Mucosa of rectum (tissue), 2 donors: Measurements from ENCODE around the gene ARSI.

ENCODE experiments used
- H3K27ac ChIP-seq, 2 donors: one replicate each; pipeline ENCODE4 v1.7.0; 2013; ENCODE audit warnings: inconsistent platforms in 2 of 2, low read depth in 2 of 2, low read length in 2 of 2
- H3K27me3 ChIP-seq, 2 donors: one replicate each; pipeline ENCODE4 v1.7.0; 2013; ENCODE audit warnings: low read length in 2 of 2; ENCODE audit not compliant: control insufficient read depth in 2 of 2, insufficient read depth in 2 of 2
- H3K36me3 ChIP-seq, 2 donors: one replicate each; pipeline ENCODE4 v1.7.0; 2013; ENCODE audit warnings: low read length in 2 of 2; ENCODE audit not compliant: control insufficient read depth in 2 of 2, insufficient read depth in 2 of 2
- H3K4me1 ChIP-seq, 2 donors: one replicate each; pipeline ENCODE4 v1.7.0; 2013; ENCODE audit warnings: low read length in 2 of 2, mild to moderate bottlenecking in 1 of 2; ENCODE audit not compliant: control insufficient read depth in 2 of 2, insufficient read depth in 2 of 2
- H3K4me3 ChIP-seq, 2 donors: one replicate each; pipeline ENCODE4 v1.7.0; 2013; ENCODE audit warnings: low read length in 2 of 2
- H3K9ac ChIP-seq, 2 donors: one replicate each; pipeline ENCODE4 v1.7.0; 2013; ENCODE audit warnings: low read length in 2 of 2, low read depth in 1 of 2, mild to moderate bottlenecking in 1 of 2
- H3K9me3 ChIP-seq, 2 donors: one replicate each; pipeline ENCODE4 v1.7.0; 2013; ENCODE audit warnings: low read length in 2 of 2; ENCODE audit not compliant: control insufficient read depth in 2 of 2
- donor health status: healthy.
- donor health status: Normal muscosa, but diverticular disease.

ARSI gene

DNA sequence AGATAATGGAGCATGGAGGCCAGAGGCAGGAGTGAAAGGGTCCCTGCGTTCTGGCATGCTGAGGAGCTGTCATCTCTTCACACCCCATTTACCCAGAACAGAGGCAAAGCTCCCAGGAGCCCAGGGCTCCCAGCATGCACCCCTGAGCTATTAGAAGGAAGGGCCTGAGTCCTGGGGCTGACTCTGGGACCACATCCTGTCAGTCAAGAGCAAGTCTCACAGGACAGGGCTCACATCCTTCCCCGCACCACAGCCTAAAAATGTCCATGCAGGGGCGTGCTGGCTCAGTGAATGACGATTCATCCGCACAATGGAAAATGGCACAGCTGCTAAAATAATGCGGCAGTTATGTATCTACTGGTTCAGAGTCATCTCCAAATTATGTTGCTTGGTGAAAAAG is 44.6 kb downstream of the ARSI start:
- Histone ChIP-seq H3K4me1 (no peaks in the 10 kb centered on the region), H3K4me3 (no peak overlapping the region), H3K9me3 (no peaks in the 10 kb centered on the region), H3K9ac (no peak overlapping the region), H3K27me3 (no peaks in the 10 kb centered on the region), H3K27ac (no peak overlapping the region), H3K36me3 (no peaks in the 10 kb centered on the region)

DNA sequence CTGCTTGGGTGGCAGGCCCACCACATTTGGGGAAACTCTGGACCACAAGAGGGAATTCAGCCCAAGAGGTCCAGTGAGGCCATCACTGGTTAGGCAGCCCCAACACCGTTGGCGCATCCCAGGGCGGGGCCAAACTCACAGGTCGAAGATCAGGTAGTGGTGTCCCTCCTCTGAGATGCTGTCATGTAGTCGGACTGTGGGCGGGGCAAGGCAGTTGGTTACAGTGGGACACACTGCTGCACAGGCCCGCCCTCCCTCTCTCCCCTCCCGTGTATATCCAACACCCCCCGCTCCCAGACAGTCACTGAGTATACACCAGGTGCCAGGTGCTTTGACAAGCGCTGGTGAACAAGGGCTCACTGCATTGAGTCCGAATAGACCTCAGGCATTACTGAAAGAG is 45.3 kb downstream of the ARSI start:
- no peaks in the 10 kb centered on the region for H3K9me3 ChIP-seq
- H3K4me3 ChIP-seq: no peak overlapping the region
- H3K27me3 ChIP-seq: no peaks in the 10 kb centered on the region
- no peak overlapping the region for H3K9ac ChIP-seq
- no peak overlapping the region for H3K27ac ChIP-seq
- no peaks in the 10 kb centered on the region for H3K4me1 ChIP-seq
- no peaks in the 10 kb centered on the region for H3K36me3 ChIP-seq

DNA sequence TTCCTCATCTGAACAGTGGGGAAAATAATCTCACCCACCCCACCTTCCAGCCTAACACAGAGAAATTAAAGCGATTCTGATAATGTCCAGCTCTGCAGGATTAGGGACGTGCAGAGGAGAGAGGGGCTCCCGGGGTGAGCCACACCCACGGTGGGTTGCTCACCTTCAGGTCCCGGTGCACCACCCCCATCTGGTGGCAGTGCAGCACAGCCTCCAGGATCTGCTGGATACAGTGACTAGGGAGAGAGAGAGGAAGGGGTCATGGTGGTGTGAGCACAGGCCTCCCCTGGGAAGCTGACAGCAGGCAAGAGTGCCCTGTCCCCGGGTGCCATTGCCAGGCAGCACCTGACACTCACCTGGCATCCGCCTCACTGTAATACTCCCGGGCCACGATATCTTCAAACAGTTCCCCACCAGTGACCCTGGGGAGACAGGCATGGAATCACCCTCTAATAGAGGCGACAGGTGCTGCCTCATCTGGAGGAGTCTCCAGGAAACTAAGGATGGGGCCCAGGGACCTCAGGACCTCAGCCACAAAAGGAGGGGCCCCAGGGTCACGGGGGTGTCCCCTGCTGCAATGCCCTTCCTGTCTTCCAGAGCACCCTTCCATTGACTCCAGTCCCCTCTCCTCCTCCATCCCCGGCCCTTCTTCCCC is 46.2 kb downstream of the ARSI start:
- no peak overlapping the region for H3K9ac ChIP-seq
- no peaks in the 10 kb centered on the region for H3K9me3 ChIP-seq
- no peak overlapping the region for H3K27ac ChIP-seq
- H3K4me1 ChIP-seq: no peaks in the 10 kb centered on the region
- no peaks in the 10 kb centered on the region for H3K36me3 ChIP-seq
- no peaks in the 10 kb centered on the region for H3K27me3 ChIP-seq
- H3K4me3 ChIP-seq: no peak overlapping the region

DNA sequence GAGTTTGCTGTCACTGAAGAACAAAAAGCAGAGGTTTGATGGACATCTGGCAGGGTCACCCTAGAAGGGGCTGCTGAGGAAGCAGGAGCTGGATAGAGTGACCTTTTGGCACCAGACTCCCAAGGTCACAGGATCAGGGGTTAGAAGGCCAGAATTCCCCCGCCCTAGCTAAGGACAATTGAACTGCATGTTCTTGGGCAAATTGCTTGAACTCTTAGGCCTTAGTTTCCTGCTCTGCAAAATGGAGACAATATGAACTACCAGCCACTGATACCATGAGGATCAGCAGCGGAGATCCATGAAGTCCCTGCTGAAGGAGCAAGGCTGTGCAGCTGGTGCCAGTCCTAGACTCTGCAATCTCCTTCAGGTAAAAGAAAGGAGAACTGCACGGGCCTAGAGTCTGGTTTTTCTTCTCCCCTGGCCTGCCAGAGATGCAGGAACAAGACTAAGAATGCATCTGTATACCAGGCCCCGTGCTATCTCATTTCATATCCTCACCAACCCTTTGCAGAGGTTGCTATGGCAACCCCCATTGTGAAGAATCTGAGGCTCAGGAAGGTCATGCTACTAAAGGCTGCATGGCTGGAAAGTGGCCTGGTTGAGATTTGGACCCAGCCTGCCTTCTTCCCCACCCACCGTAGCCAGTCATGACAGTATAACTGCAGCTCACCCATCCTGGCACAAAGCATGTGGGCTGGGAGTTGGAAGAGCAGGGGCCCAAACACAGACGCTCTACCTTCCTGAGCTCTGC is 46.9 kb downstream of the ARSI start:
- Histone ChIP-seq H3K36me3 (no peaks in the 10 kb centered on the region), H3K9me3 (no peaks in the 10 kb centered on the region), H3K4me1 (no peaks in the 10 kb centered on the region), H3K4me3 (no peak overlapping the region), H3K27ac (no peak overlapping the region), H3K27me3 (no peaks in the 10 kb centered on the region), H3K9ac (no peak overlapping the region)

DNA sequence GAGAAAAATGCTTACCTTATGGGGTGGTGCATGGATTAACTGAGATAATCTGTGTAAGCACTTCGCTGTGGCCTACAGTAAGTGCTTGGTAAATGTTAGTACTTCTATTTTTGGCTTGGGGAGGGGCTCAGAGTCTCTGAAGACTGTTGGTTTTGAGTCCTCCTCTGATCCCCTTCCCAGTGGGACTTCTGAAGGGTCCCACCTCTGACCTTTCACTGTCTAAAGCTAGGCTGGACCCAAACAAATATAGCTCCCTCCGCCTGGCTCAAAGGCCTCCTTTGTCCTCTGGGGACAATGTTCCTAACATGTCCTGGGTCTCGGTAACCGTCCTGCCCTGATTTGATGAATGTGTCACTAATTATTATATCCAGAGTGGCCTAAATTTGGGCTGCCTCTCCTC is 47.9 kb downstream of the ARSI start:
- H3K4me3 ChIP-seq: no peak overlapping the region
- no peak overlapping the region for H3K27ac ChIP-seq
- no peak overlapping the region for H3K9ac ChIP-seq

GRCh38 chr5:150254363-150254762 is 48.3 kb downstream of the ARSI start:
- Histone ChIP-seq H3K9ac (no peak overlapping the region), H3K27me3 (no peaks in the 10 kb centered on the region), H3K27ac (no peak overlapping the region), H3K4me1 (no peaks in the 10 kb centered on the region), H3K9me3 (no peaks in the 10 kb centered on the region), H3K36me3 (no peaks in the 10 kb centered on the region), H3K4me3 (no peak overlapping the region)

More for the DNA sequence above, 47.9 kb downstream of the ARSI start:
- Histone ChIP-seq H3K9me3 (no peaks in the 10 kb centered on the region), H3K27me3 (no peaks in the 10 kb centered on the region), H3K4me1 (no peaks in the 10 kb centered on the region), H3K36me3 (no peaks in the 10 kb centered on the region)

DNA sequence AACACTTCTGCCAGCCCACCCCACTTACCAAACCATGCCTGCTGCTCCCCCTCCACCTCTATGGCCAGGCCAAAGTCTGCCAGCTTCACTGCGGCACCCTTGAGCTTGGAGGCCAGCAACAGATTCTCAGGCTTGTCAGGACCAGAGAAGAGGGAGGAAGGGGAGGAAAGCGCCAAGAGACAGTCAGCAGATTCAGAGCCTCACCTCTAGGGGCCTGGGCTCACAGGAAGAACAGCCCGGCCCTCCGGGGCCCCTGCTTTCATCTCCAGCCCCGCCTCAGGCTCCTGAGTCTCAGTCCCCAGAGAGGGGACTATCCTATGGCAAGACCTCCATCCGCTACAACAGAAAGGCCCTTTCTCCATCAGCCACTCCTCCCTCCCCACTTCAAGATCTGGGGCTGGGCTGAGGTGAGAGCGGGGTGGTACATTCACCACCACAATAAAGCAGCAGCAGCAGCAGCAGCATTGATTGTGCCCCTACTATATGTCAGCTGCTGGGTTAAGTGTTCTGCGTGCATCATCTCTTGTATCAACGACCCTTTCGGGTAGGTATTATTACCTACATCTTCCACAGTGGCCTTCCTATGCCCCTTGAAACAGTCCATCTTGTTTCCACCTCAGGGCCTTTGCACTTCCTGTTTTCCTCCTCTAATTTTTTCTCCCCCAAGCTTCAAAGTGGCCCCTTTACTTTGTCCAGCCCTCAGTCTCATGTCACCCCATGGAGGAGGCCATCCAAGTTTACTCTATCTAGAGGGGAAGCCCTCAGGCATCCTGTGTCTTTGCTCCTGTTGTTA is 49.1 kb downstream of the ARSI start:
- Histone ChIP-seq H3K27me3 (no peaks in the 10 kb centered on the region), H3K4me1 (no peaks in the 10 kb centered on the region), H3K9ac (no peak overlapping the region), H3K9me3 (no peaks in the 10 kb centered on the region), H3K27ac (no peak overlapping the region), H3K4me3 (no peak overlapping the region), H3K36me3 (no peaks in the 10 kb centered on the region)

- Histone ChIP-seq H3K9ac (no peak overlapping the region), H3K4me1 (no peaks in the 10 kb centered on the region), H3K27ac (no peak overlapping the region), H3K36me3 (no peaks in the 10 kb centered on the region), H3K27me3 (no peaks in the 10 kb centered on the region), H3K4me3 (no peak overlapping the region), H3K9me3 (no peaks in the 10 kb centered on the region)
These were observed 50.2 kb downstream of the ARSI start for GRCh38 chr5:150252489-150252888.

DNA sequence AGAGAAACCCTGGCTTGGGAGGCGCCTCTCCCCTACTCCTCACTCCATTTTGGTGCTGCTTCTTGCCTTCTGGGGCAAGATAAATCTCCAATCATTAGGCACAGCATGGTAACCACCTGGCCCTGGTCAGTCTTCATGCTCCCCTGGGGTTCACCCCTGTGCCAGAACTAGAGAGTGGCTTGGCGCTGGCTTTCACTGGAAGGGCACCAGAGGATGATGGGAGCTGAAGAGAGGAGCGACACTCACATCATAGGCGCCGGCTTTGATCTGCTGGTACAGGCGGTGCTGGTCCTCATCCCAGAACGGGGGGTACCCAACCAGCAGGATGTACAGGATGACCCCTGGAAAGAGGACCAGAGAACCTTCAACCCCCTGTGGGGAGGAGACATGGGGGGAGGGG is 51.2 kb downstream of the ARSI start:
- Histone ChIP-seq H3K27me3 (no peaks in the 10 kb centered on the region), H3K9ac (no peak overlapping the region), H3K36me3 (no peaks in the 10 kb centered on the region), H3K27ac (no peak overlapping the region), H3K4me1 (no peaks in the 10 kb centered on the region), H3K4me3 (no peak overlapping the region), H3K9me3 (no peaks in the 10 kb centered on the region)

- Histone ChIP-seq H3K4me3 (no peak overlapping the region), H3K9ac (no peak overlapping the region), H3K4me1 (no peaks in the 10 kb centered on the region), H3K36me3 (no peaks in the 10 kb centered on the region), H3K27me3 (no peaks in the 10 kb centered on the region), H3K9me3 (no peaks in the 10 kb centered on the region), H3K27ac (no peak overlapping the region)
These were observed 53.0 kb downstream of the ARSI start for GRCh38 chr5:150249744-150250143.
